PC-9 (cell line): ENCODE results near the gene URGCP. TPM values are rescaled to one million over a fixed set of nuclear protein-coding genes. Genes with fewer than 3 reads are reported as not detected.

Experiments used
- BruUV-seq: library from RNA; stranded (reverse); fragments of 400-500 nt; replicated peaks from 2 replicates; lab custom pipeline; 2021; lab: Mats Ljungman, UMichigan
- CTCF ChIA-PET: fragments of 300-600 bp; sonication (Branson Sonifier 250); formaldehyde crosslinking; loops from one replicate; lab custom pipeline; 2022; ENCODE audit warnings: antibody characterized with exemption; lab: Charles Lee
- POLR2A ChIA-PET: fragments of 300-600 bp; sonication (Branson Sonifier 250); formaldehyde crosslinking; loops from one replicate; lab custom pipeline; 2022; ENCODE audit warnings: antibody characterized with exemption; ENCODE audit not compliant: unreplicated experiment; lab: Charles Lee
- DNase-seq, 2 experiments: peaks; one replicate each; pipeline versions ENCODE4 v3.0.0 to v3.0.0-alpha.2; 2015 to 2022; ENCODE audit warnings: mixed read lengths in 1 of 2
- H2AFZ ChIP-seq: fragments of 200-600 bp; sonication (generic); 2 replicates; pipeline ENCODE4 v1.8.1; 2017; ENCODE audit warnings: antibody characterized with exemption
- H3F3A ChIP-seq: fragments of 200-600 bp; sonication (generic); 2 replicates; pipeline ENCODE4 v1.8.1; 2017; ENCODE audit warnings: antibody characterized with exemption, mild to moderate bottlenecking, low read depth; ENCODE audit not compliant: insufficient read depth
- H3K27ac ChIP-seq: fragments of 200-600 bp; sonication (generic); 2 replicates; pipeline ENCODE4 v1.6.1; 2016; ENCODE audit warnings: mixed run types
- H3K27me3 ChIP-seq: fragments of 200-600 bp; sonication (generic); 2 replicates; pipeline ENCODE4 v1.6.1; 2016; ENCODE audit warnings: low read depth, mixed run types; ENCODE audit not compliant: insufficient read depth
- H3K36me3 ChIP-seq: fragments of 200-600 bp; sonication (generic); 2 replicates; pipeline ENCODE4 v1.6.1; 2016; ENCODE audit warnings: low read depth, mixed run types
- H3K4me1 ChIP-seq: fragments of 200-600 bp; sonication (generic); replicated peaks from 2 replicates; pipeline ENCODE4 v1.6.1; 2016; ENCODE audit warnings: mixed run types; ENCODE audit not compliant: insufficient read depth
- H3K4me2 ChIP-seq: fragments of 200-600 bp; sonication (generic); 2 replicates; pipeline ENCODE4 v1.6.1; 2017; ENCODE audit warnings: mixed run types
- H3K4me3 ChIP-seq: fragments of 200-600 bp; sonication (generic); 2 replicates; pipeline ENCODE4 v1.6.1; 2016; ENCODE audit warnings: mixed run types
- H3K79me2 ChIP-seq: fragments of 200-600 bp; sonication (generic); 2 replicates; pipeline ENCODE4 v1.6.1; 2017; ENCODE audit warnings: low read depth, mixed run types
- H3K9me2 ChIP-seq: fragments of 200-600 bp; sonication (generic); 2 replicates; pipeline ENCODE4 v1.8.1; 2017; ENCODE audit warnings: mild to moderate bottlenecking; ENCODE audit not compliant: insufficient read depth
- H3K9me3 ChIP-seq: fragments of 200-600 bp; sonication (generic); 2 replicates; pipeline ENCODE4 v1.8.1; 2016; ENCODE audit warnings: low read depth; ENCODE audit not compliant: insufficient read depth
- H4K20me1 ChIP-seq: fragments of 200-600 bp; sonication (generic); 2 replicates; pipeline ENCODE4 v1.8.1; 2017; ENCODE audit not compliant: insufficient read depth
- CTCF ChIP-seq: fragments of 200-600 bp; sonication (generic); conservative IDR thresholded peaks from 2 replicates; pipeline ENCODE4 v1.6.1; 2017; ENCODE audit warnings: mixed run types, antibody characterized with exemption, mild to moderate bottlenecking, moderate library complexity
- EZH2 ChIP-seq: fragments of 200-600 bp; sonication (generic); IDR thresholded peaks from 2 replicates; pipeline ENCODE4 v1.8.0; 2017; ENCODE audit warnings: antibody characterized with exemption, low read depth
- intact Hi-C: fragments of 100-400 bp; cut with micrococcal nuclease; formaldehyde crosslinking; loops from one replicate; pipeline ENCODE4 v1.10.0; 2022; ENCODE audit not compliant: unreplicated experiment
- total RNA-seq: library from RNA; stranded (reverse); gene quantifications from 2 replicates; pipeline ENCODE4 v1.2.3, GENCODE V29; 2021

Gene URGCP
- total RNA-seq, 1 experiment from 2014 or later = 49.5 TPM

DNA sequence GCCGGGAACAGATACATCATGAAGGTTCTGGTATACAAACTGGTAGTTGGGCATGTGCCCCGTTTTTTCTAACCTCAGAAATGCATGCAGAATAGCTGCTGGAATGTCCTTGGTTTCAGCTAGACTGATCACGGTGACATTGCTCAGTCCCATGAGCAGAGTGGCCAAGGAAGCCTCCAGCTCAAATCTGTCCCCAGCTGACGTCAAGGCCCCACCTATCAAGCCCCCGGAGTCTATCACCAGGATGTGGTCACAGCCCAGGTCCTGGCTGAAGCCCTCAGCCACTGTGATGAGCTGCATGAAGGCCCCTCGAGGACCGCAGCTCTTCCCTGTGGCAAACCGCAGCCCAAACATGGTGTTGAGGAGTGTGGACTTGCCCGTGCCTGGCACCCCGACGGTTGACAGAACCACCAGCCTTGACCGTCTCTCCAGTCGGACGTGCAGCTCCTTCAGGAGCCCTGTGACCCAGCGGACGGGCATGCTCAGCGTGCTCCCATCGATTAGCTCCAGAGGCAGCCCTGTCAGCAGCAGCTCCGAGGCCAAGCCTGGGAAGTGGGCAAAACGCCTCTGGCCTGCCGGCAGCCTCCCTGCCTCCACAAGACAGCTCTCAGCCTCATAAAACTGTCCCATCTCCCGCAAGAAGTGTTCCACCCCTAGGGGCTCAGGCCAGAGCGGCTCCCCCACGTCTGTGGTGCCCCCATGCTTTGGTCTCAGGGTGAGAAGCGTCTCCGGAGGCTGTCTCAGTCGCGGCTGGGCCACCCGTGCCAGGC, 29.2 kb downstream of the URGCP start:
- TF ChIP-seq CTCF (no peak), EZH2 (no peak)
- POLR2A ChIA-PET = no interaction called here
- DNase-seq = no peak
- Histone ChIP-seq H3K9me2 (no peaks in the 10 kb centered on the region), H3K36me3 (peaks cover 54% of the 10 kb centered on the region), H3K79me2 (no peaks in the 10 kb centered on the region), H4K20me1 (no peaks in the 10 kb centered on the region; the same call in 1 of the 2 replicates), H2AFZ (no peak overlapping the region), H3K4me2 (no peak overlapping the region), H3K9me3 (no peaks in the 10 kb centered on the region), H3K27me3 (no peaks in the 10 kb centered on the region), H3K27ac (no peak overlapping the region), H3K4me1 (peaks cover 31% of the 10 kb centered on the region), H3K4me3 (no peak overlapping the region), H3F3A (peaks cover 28% of the 10 kb centered on the region)
- no TSS peak for BruUV-seq
- CTCF ChIA-PET = no interaction called here
- intact Hi-C loops = no loop called here

- Histone ChIP-seq H3K4me3 (no peak overlapping the region), H3K27me3 (no peaks in the 10 kb centered on the region), H3F3A (peaks cover 33% of the 10 kb centered on the region), H3K4me1 (peaks cover 40% of the 10 kb centered on the region), H3K79me2 (no peaks in the 10 kb centered on the region), H4K20me1 (no peaks in the 10 kb centered on the region; the same call in 1 of the 2 replicates), H2AFZ (no peak overlapping the region), H3K9me2 (no peaks in the 10 kb centered on the region), H3K4me2 (no peak overlapping the region), H3K36me3 (peaks cover 45% of the 10 kb centered on the region), H3K27ac (no peak overlapping the region), H3K9me3 (no peaks in the 10 kb centered on the region)
- DNase-seq = no peak
- intact Hi-C loops = no loop called here
- no TSS peak for BruUV-seq
- TF ChIP-seq EZH2 (no peak), CTCF (no peak)
- POLR2A ChIA-PET = no interaction called here
- CTCF ChIA-PET = no interaction called here
These were observed 30.2 kb downstream of the URGCP start for GRCh38 chr7:43876241-43876640.

- intact Hi-C loops = loop anchor here (5.0 kb wide), 1 partner anchor 69 kb away; no protein-coding TSS in a partner anchor
- CTCF ChIA-PET = interaction anchor here (0.6 kb wide), 1 partner anchor 235 kb away, joined by 7 read pairs; no protein-coding TSS in a partner anchor
- H3K27me3 ChIP-seq = no peaks in the 10 kb centered on the region
- BruUV-seq = no TSS peak
- peaks cover 54% of the 10 kb centered on the region for H3K4me1 ChIP-seq
- peaks cover 56% of the 10 kb centered on the region for H3F3A ChIP-seq
- H3K79me2 ChIP-seq = peaks cover 6% of the 10 kb centered on the region
- POLR2A ChIA-PET = no interaction called here
- H2AFZ ChIP-seq = no peak overlapping the region
- peak overlapping the region; percentile 3; the same call in 1 of the 2 replicates for H3K4me3 ChIP-seq
- H3K36me3 ChIP-seq = peaks cover 23% of the 10 kb centered on the region; the same call in 1 of the 2 replicates
- H3K4me2 ChIP-seq = peak overlapping the region; percentile 57
- DNase-seq = peak; percentile 55 to 94
- H3K27ac ChIP-seq = peak overlapping the region; percentile 90
- H3K9me2 ChIP-seq = no peaks in the 10 kb centered on the region
- H4K20me1 ChIP-seq = no peaks in the 10 kb centered on the region; the same call in 1 of the 2 replicates
- H3K9me3 ChIP-seq = no peaks in the 10 kb centered on the region
- TF ChIP-seq CTCF (no peak), EZH2 (no peak)
These were observed 33.1 kb downstream of the URGCP start for GRCh38 chr7:43873300-43873699.
